HG03066 (cell line): ENCODE results near the gene USP48.

Experiments used
- ATAC-seq: cut with Tn5 transposase; IDR thresholded peaks from one replicate; pipeline ENCODE4 v1.9.1; 2021; ENCODE audit warnings: low read depth; ENCODE audit not compliant: unreplicated experiment

USP48 gene

GRCh38 chr1:21671915-21672314 is 111.0 kb downstream of the USP48 start:
- ATAC-seq, result no peak

GRCh38 chr1:21670956-21671902 is 111.7 kb downstream of the USP48 start:
- ATAC-seq, result no peak

DNA sequence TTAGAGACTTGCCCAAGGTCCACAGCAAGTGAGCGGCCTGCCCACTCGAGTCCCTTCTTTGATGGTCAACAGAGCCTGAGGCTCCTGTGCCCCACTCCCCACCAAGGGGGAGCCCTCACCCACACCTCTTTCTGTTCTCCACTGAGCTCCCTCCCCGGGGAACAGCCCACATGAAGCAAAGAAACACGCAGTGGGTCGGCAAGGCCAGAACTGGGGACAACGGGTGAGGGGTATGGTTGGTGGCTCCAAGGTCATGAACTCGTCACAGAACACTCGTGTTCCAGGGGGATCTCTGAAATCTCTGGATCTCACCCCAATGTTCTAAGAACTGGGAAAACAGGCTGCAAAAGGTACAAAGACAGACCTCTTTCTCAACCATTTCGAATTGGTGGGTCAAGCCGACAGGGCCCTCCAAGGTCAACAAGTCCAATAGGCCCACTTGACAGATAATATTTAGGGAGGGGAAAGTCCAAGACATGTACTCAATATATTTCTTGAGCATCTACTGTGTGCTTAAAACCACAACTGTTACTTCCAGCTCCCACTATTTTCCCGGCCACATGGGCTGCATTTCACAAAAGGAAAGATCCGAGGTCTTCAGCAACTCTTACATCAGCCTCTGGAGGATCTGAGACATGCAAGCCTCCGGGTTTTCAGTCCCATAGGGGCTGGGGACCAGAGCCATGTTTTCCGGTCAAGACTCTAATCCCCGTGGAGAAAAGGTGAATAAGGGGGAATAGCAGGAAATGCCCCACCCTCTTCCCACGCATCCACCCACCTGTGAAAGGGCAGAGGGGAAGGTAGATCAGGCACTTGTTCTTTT is 112.7 kb downstream of the USP48 start:
- ATAC-seq, result no peak

DNA sequence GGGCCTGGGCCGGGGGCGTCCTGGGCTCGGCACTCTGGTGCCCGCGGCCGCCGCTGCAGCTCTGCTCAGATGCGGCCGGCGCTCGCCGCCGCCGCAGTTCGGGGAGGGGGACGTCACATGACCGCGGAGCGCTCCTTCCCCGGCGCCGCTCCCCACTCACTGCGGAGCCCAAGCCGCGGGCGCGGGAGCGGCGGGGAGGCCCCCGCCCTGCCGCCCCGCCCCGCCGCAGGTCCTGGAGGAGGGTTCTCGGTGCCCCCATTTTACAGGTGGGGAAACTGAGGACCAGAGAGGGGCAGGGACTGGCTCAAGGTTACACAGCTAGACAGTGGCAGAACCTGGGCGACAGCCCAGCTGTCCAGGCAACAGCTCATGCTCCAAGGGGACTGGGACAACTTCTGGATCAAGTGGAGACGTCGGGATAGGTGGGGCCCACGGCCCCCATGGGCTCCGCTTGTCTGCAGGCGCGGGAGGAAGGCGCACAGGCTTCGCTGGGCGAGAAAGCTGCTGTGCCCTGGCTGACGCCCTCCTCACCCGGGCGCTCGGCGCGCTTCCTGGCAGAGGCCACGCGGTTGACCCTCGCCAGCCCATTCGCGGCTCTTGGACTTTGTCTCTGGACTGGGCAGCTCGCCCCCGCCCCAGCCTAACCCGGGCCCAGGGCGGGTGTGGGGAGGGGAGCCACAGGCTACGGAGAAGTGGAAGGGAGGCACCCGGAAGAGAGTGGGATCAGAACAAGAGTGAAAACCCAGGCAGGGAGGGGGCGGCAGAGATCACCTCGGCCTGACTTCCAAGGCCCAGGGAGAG is 113.5 kb downstream of the USP48 start, which contains the start of gene RAP1GAP:
Gene RAP1GAP, minus strand, starts transcription at position 100 of the 801 bp plus-strand sequence. CDS start 49,325 bp downstream, outside the sequence.
- ATAC-seq, result no peak

GRCh38 chr1:21668951-21669257 is 114.0 kb downstream of the USP48 start:
- no peak for ATAC-seq

- ATAC-seq, result no peak
These were observed 114.6 kb downstream of the USP48 start for GRCh38 chr1:21668232-21668950.

DNA sequence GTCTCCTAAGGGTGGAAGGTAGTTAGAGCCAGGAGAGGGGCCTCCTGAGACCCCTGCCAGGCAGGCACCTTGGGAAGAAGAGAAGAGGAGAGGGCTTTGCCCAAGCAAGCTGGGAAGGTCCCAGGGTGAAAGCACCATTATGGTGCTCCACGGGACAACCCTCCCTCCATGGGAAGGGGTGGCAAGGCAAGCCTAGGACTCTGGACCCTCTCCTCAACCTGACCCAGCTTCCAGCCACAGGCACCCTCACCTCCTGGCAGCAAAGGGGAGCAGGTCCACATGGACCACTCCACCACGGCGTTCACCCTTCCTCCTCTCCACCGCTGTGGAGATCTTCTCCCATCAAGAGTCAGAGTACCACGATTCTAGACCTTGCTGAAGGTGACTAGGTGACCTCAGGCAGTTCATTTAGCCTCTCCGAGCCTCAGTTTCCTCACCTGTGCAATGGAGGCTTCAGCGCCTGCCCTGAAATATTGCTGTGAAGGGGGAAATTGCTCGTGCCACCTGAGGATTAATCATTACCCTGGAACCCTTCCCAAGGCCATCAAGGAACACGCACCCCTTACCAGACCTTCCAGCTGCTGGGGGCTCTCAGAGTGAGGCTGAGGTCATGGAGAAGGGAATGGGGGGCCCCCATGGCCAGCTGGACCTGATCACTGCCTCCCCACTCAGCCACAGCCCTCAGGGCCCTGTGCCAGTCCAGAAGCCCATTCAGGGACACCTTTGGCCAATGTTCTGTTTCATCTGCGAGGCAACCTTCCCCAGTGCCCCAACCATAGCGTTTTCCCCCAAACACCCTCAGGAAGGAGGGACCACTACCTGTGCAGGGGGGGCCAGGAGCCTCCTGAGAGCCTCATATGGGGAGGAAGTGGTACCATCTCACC is 115.4 kb downstream of the USP48 start:
- ATAC-seq, result no peak

DNA sequence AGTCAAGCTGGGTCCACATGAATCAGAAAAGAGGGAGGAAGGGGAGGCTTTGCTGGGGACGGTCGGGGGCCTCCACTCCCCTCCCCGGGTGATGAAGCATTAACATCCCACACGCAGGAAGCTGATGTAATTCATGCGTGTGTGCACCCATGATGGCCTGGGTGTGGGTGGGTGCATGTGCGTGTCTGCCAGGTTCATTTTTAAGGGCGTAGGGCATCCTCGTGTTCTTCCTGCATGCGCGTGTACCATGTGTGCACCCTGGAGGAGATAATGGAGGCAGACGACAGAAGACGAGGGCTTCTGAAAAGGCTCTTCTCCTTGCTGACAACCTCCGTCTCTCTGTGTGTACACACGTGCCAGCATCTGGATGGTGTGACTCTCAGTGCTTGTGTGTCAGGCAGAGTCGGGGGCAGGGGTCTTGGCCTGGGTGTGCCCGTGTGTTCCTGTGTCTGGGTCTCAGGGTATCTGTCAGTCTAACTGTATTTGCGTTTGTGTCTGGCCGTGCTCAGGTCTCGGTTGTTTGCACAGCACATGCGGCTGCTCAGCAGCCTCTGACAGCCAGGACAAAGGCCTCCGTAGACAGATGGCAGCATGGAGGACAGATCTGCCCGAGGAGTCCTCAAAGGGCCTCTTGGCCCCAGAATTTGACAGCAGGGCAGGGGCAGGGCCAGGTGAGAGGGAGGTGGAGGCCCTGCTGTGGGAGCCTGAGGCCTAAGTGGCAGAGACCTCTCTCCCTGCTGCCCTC is 116.2 kb downstream of the USP48 start:
- no peak for ATAC-seq

DNA sequence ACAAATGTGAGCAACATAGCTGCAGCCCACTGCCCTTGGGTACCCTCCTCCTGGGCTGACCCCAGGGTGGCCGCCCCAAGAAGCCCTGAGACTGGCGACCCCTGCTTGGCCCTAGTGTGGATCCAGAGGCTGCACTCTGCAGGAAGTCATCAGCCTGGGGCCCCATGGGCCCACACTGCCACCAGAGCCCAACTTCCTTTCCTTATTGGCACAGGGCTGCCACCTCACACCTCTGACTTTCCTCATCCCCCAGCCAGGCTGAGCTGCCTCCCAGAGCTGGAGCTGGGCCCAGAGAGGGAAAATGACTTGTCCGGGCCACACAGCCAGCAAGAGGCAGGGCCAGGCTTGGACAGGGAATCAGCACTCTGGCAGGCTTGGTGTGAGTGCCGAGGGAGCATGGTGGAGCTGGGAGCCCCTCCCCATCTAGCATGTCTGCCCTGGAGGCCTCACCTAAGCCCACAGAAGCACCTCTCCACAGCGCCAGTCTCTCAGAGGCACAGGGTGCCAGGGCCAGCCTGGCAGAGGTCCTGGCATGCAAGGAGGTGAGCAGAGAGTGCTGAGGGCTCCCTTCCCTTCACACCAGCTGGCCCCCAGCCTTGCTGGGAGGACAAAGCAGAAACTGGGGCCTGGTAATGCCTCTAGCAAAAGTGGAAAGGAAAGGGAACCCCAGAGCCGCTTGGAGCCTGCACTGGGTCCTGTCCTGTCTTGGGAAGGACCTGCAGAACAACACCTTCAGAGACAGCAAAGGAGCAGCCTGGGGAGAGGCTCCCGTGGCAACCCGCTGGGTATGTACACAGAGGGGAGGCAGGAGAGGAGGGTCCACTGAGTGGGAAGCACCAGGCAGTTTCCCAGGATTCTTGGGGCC is 117.0 kb downstream of the USP48 start:
- no peak for ATAC-seq

GRCh38 chr1:21664806-21665588 is 118.0 kb downstream of the USP48 start:
- no peak for ATAC-seq

DNA sequence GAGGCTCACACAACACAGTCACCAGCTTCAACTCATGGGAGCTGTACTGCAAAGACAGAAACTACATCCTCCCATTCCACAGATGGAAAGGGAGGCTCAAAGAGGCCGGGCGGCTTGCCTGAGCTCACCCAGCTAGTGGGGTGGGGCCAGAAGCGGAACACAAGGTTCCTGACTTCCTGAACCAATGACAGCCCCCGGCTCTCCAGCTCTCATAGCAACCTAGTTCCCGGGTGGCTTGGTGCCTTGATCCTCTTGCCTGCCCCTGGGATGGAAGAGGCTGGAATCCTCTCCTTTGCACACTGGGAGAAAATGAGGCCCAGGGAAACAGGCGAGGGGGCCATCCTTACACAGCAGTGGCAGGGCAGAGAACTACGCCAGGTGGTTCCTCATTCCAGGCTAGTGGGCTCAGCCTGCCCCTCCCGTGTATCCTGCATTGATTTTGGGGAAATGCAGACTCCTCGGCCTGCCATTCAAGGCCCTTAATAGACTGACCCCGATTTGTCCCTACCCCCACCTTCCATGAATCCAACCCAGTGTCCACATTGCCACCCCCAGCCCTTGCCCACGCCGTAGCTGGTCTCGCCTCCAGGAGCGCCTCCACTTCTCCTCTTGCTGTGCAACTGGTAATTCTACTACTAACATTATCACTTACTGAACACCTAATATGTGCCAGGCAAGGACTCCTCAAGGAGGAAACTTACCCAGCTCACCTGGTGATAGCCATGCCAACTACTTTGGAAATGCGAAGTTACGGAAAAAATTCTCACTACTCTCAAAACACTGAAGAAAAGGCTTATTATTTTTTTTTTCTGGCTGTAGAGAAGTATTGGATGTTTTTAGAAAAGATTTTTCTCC is 118.8 kb downstream of the USP48 start:
- ATAC-seq, result no peak

DNA sequence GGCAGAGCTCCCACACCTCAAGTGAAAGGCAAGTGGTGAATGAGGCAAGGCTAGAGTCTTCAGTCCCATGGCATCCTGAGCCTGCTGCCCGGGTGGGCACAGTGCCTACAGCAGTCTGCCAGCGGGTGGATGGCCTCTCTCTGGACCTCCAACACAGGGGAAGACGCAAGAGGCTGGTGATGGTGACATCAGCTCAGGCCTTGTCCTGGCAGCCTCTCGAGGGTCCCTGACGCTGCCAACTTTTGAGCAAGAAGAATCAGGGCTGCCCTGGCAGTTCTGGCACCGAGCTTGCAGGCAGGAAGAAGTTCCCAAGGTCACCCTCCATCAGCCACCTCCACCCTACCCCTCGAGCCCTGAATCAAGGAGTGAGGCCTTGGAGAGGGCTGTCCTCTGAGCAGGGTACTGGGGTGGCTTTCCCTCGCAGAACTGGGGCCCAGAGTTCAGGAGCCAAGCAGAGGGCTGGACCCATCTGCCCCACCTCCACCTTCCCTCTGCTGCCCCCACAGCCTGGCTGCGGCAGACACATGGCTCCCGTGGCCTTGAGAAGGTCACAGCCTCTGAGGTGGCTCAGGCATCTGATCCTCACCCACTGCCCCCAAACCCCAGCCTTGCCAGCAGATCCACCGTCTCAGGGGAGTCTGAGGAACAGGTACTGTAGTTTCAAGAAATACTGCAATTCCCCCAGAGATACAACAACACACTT is 119.5 kb downstream of the USP48 start:
- no peak for ATAC-seq

- no peak for ATAC-seq
These were observed 120.3 kb downstream of the USP48 start for GRCh38 chr1:21662426-21663247.

DNA sequence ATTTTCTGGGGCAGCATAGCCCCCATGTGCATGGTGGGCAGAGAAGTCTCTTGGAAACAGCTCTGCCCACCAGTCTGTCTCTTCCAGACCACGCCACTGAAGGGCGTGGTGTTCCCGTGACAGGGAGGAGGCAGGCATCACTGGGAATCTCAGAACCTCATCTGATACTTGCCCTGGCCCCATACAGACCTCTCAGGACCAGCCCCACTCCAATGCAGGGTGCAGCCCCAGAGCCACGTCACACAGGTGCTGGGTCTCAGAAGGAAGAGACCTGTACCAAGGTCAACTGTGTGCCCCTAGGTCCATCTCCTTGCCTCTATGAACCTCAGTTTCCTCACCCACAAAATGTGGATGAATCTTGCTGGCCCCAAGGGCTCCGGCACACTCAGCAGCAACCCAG is 121.1 kb downstream of the USP48 start:
- no peak for ATAC-seq
